Large intestine (tissue), 3 donors: ENCODE data around the gene TTYH2. TPM values are rescaled to one million over a fixed set of nuclear protein-coding genes. Genes with fewer than 3 reads are reported as not detected.
"Not testable (repeated sequence)": the region's sequence is repeated elsewhere in the genome, so short reads cannot be mapped to it uniquely, and the experiment has no call there.

Experiments
- DNase-seq, 2 donors: peaks; one replicate each; pipeline versions ENCODE4 v3.0.0 to v3.0.0-alpha.2; 2013
- H3K27ac ChIP-seq: one replicate; pipeline ENCODE4 v1.5.1; 2013; ENCODE audit warnings: low read length
- H3K27me3 ChIP-seq: 2 replicates; pipeline ENCODE4 v1.6.1; 2013; ENCODE audit warnings: low read length; ENCODE audit not compliant: control insufficient read depth, insufficient read depth
- H3K36me3 ChIP-seq: 2 replicates; pipeline ENCODE4 v1.6.1; 2013; ENCODE audit warnings: low read length; ENCODE audit not compliant: control insufficient read depth, insufficient read depth
- H3K4me1 ChIP-seq: one replicate; pipeline ENCODE4 v1.6.1; 2013; ENCODE audit warnings: low read length; ENCODE audit not compliant: control insufficient read depth, insufficient read depth
- H3K4me3 ChIP-seq: one replicate; pipeline ENCODE4 v1.5.1; 2013; ENCODE audit warnings: low read length
- H3K9me3 ChIP-seq: one replicate; pipeline ENCODE4 v1.6.1; 2013; ENCODE audit warnings: mild to moderate bottlenecking, low read depth, low read length, moderate library complexity; ENCODE audit not compliant: control insufficient read depth
- WGBS: methylation state at CpG from one replicate; pipeline ENCODE4 v1.1.5; 2013; ENCODE audit warnings: low lambda C conversion rate; ENCODE audit not compliant: insufficient coverage; 5-methylcytosine and 5-hydroxymethylcytosine counted together
- polyA plus RNA-seq: library from polyadenylated mRNA; unstranded; fragments of 120-200 nt; gene quantifications from one replicate; pipeline ENCODE4 v1.2.1, GENCODE V29; 2013

The TTYH2 gene
- polyA plus RNA-seq, 1 donor: 60.8 TPM

- not testable (repeated sequence) for H3K9me3 ChIP-seq, H3K27ac ChIP-seq, H3K4me3 ChIP-seq, H3K36me3 ChIP-seq, H3K4me1 ChIP-seq, DNase-seq, H3K27me3 ChIP-seq
- no CpG with 5 or more reads among the region's 4 CpGs for WGBS
Measured at GRCh38 chr17:74282274-74282586, 68.9 kb downstream of the TTYH2 start.

- Histone ChIP-seq H3K4me1 (peaks cover 4% of the 10 kb centered on the region), H3K36me3 (no peaks in the 10 kb centered on the region), H3K27me3 (no peaks in the 10 kb centered on the region), H3K4me3 (no peak overlapping the region), H3K9me3 (no peaks in the 10 kb centered on the region), H3K27ac (no peak overlapping the region)
- no peak for DNase-seq
- 12% methylated on average over 3 of the region's 9 CpGs for WGBS
Measured at GRCh38 chr17:74282587-74283370, 69.4 kb downstream of the TTYH2 start.

- no peak overlapping the region for H3K27ac ChIP-seq
- WGBS: no CpG with 5 or more reads among the region's 4 CpGs
Measured at GRCh38 chr17:74283371-74283673, 70.0 kb downstream of the TTYH2 start.

GRCh38 chr17:74287031-74287602 is 73.7 kb downstream of the TTYH2 start:
- no CpG with 5 or more reads among the region's 14 CpGs for WGBS

More at GRCh38 chr17:74283371-74283673, 70.0 kb downstream of the TTYH2 start:
- H3K27me3 ChIP-seq: no peaks in the 10 kb centered on the region
- DNase-seq: no peak
- no peaks in the 10 kb centered on the region for H3K9me3 ChIP-seq
- H3K4me3 ChIP-seq: no peak overlapping the region
- peaks cover 4% of the 10 kb centered on the region for H3K4me1 ChIP-seq
- H3K36me3 ChIP-seq: no peaks in the 10 kb centered on the region

GRCh38 chr17:74288785-74289184 is 75.4 kb downstream of the TTYH2 start:
- DNase-seq: no peak
- no CpG with 5 or more reads among the region's 5 CpGs for WGBS
- no peak overlapping the region for H3K27ac ChIP-seq
- no peaks in the 10 kb centered on the region for H3K36me3 ChIP-seq
- no peaks in the 10 kb centered on the region for H3K27me3 ChIP-seq
- no peak overlapping the region for H3K4me3 ChIP-seq
- H3K9me3 ChIP-seq: no peaks in the 10 kb centered on the region
- no peaks in the 10 kb centered on the region for H3K4me1 ChIP-seq

More at GRCh38 chr17:74287031-74287602, 73.7 kb downstream of the TTYH2 start:
- Histone ChIP-seq H3K4me3 (no peak overlapping the region), H3K36me3 (no peaks in the 10 kb centered on the region), H3K27ac (no peak overlapping the region), H3K4me1 (peaks cover 4% of the 10 kb centered on the region), H3K27me3 (no peaks in the 10 kb centered on the region), H3K9me3 (no peaks in the 10 kb centered on the region)
- no peak for DNase-seq

- Histone ChIP-seq H3K27me3 (no peaks in the 10 kb centered on the region), H3K27ac (no peak overlapping the region), H3K4me1 (no peaks in the 10 kb centered on the region), H3K4me3 (no peak overlapping the region), H3K9me3 (no peaks in the 10 kb centered on the region), H3K36me3 (no peaks in the 10 kb centered on the region)
- WGBS: no CpG with 5 or more reads among the region's 11 CpGs
- DNase-seq: no peak
Measured at GRCh38 chr17:74289688-74290087, 76.3 kb downstream of the TTYH2 start.

GRCh38 chr17:74290340-74290739 is 77.0 kb downstream of the TTYH2 start:
- Histone ChIP-seq H3K27me3 (no peaks in the 10 kb centered on the region), H3K4me3 (no peak overlapping the region), H3K4me1 (peaks cover under 1% of the 10 kb centered on the region), H3K36me3 (no peaks in the 10 kb centered on the region), H3K27ac (no peak overlapping the region), H3K9me3 (no peaks in the 10 kb centered on the region)
- DNase-seq: no peak
- no CpG with 5 or more reads among the region's 11 CpGs for WGBS

GRCh38 chr17:74292495-74292894 is 79.1 kb downstream of the TTYH2 start:
- no peak overlapping the region for H3K4me3 ChIP-seq
- H3K27me3 ChIP-seq: no peaks in the 10 kb centered on the region
- DNase-seq: no peak
- H3K36me3 ChIP-seq: no peaks in the 10 kb centered on the region
- no peak overlapping the region for H3K27ac ChIP-seq
- no CpG with 5 or more reads among the region's 10 CpGs for WGBS
- no peaks in the 10 kb centered on the region for H3K9me3 ChIP-seq
- peaks cover 14% of the 10 kb centered on the region for H3K4me1 ChIP-seq

- Histone ChIP-seq H3K27me3 (no peaks in the 10 kb centered on the region), H3K27ac (peak overlapping the region; percentile 76), H3K4me3 (no peak overlapping the region), H3K36me3 (no peaks in the 10 kb centered on the region), H3K9me3 (no peaks in the 10 kb centered on the region), H3K4me1 (peaks cover 14% of the 10 kb centered on the region)
- peak; percentile 62 to 67 for DNase-seq
- 40% methylated on average over 1 of the region's 10 CpGs for WGBS
Measured at GRCh38 chr17:74295625-74296547, 82.5 kb downstream of the TTYH2 start.

GRCh38 chr17:74296548-74296936 is 83.2 kb downstream of the TTYH2 start:
- Histone ChIP-seq H3K27ac (peak overlapping the region; percentile 76), H3K27me3 (no peaks in the 10 kb centered on the region), H3K9me3 (no peaks in the 10 kb centered on the region), H3K36me3 (no peaks in the 10 kb centered on the region), H3K4me3 (no peak overlapping the region), H3K4me1 (peaks cover 14% of the 10 kb centered on the region)
- 0% methylated on average over 1 of the region's 5 CpGs for WGBS
- DNase-seq: peak; percentile 85 to 90
